Heart left ventricle (tissue), 16 donors: Measurements from ENCODE around the gene RUNX2. TPM values are rescaled to one million over a fixed set of nuclear protein-coding genes. Genes with fewer than 3 reads are reported as not detected.

Experiments
- ATAC-seq, 4 donors: fragments of 200-7000 bp; cut with Tn5 transposase; one replicate each; pipeline ENCODE4 v1.9.1; 2020 to 2022; ENCODE audit warnings: moderate library complexity in 4 of 4, mild to moderate bottlenecking in 3 of 4, moderate number of reproducible peaks in 1 of 4
- DNase-seq, 5 donors: peaks; one replicate each; pipeline ENCODE4 v3.0.0-alpha.2; 2020
- H3K27ac ChIP-seq, 12 donors: fragments of 200-600 bp; sonication (generic) in 4 of 12; one replicate each; pipeline versions ENCODE4 v1.5.0 to v1.8.0; 2016 to 2022; ENCODE audit warnings: mild to moderate bottlenecking in 2 of 12
- H3K27me3 ChIP-seq, 9 donors: fragments of 200-600 bp; sonication (generic) in 2 of 9; one replicate each; pipeline versions ENCODE4 v1.5.1 to v1.8.0; 2016 to 2022; ENCODE audit warnings: mild to moderate bottlenecking in 3 of 9
- H3K36me3 ChIP-seq, 9 donors: fragments of 200-600 bp; sonication (generic) in 2 of 9; one replicate each; pipeline versions ENCODE4 v1.5.0 to v1.8.0; 2018 to 2022; ENCODE audit warnings: mild to moderate bottlenecking in 2 of 9
- H3K4me1 ChIP-seq, 12 donors: fragments of 200-600 bp; sonication (generic) in 4 of 12; one replicate each; pipeline versions ENCODE4 v1.5.0 to v1.8.0; 2016 to 2022; ENCODE audit warnings: mild to moderate bottlenecking in 3 of 12
- H3K4me3 ChIP-seq, 12 donors: fragments of 200-600 bp; sonication (generic) in 4 of 12; one replicate each; pipeline versions ENCODE4 v1.5.0 to v1.8.0; 2017 to 2022; ENCODE audit warnings: mild to moderate bottlenecking in 9 of 12, moderate library complexity in 4 of 12
- H3K9me3 ChIP-seq, 12 donors: fragments of 200-600 bp; sonication (generic) in 4 of 12; one replicate each; pipeline versions ENCODE4 v1.5.0 to v1.8.0; 2016 to 2022; ENCODE audit warnings: mild to moderate bottlenecking in 1 of 12
- CTCF ChIP-seq, 12 donors: fragments of 200-600 bp; sonication (generic) in 4 of 12; IDR thresholded peaks; one replicate each; pipeline versions ENCODE4 v1.5.0 to v1.8.0; 2018 to 2022; ENCODE audit warnings: antibody characterized with exemption in 12 of 12, mild to moderate bottlenecking in 5 of 12
- POLR2A ChIP-seq, 2 donors: fragments of 450-650 bp; IDR thresholded peaks; one replicate each; pipeline ENCODE4 v1.6.1; 2017; ENCODE audit warnings: antibody characterized with exemption in 2 of 2, mild to moderate bottlenecking in 2 of 2, moderate library complexity in 2 of 2
- WGBS, 4 donors: extraction: QIAGEN DNeasy Blood & Tissue Kit in 2 of 4; methylation state at CpG; one replicate each; pipeline versions ENCODE4 v1.1.5 to v1.1.7; 2013 to 2018; 5-methylcytosine and 5-hydroxymethylcytosine counted together
- intact Hi-C, 10 donors: fragments of 100-400 bp; cut with DNase I; formaldehyde crosslinking; loops; one replicate each; pipeline versions ENCODE4 v1.11.1 to v1.14.2; 2022
- polyA plus RNA-seq, 2 donors: library from polyadenylated mRNA; stranded (reverse); fragments of 200-250 nt; gene quantifications; one replicate each; pipeline ENCODE4 v1.2.3, GENCODE V29; 2013
- total RNA-seq, 9 donors: library from RNA; depleted of rRNA in 2 of 9; stranded (reverse); fragments of >200 nt in 2 of 9; fragmentation: NEBNext Ultra II Directional in 3 of 9; extraction: Animal tissue kit (Norgen Biotek cat#: 25700) in 3 of 9; gene quantifications; one replicate each; pipeline versions ENCODE4 v1.1.0 to v1.2.4, GENCODE V29; 2016 to 2023
- donor health status: ischemic (EF 13 %, LVEDD 7.1; RV severe dilation, severe dysfunction).
- donor health status: healthy with polysubstance abuse.
- donor health status: DM: no; HTN: yes; CAD: no.
- donor health status: DM: no; HTN: no; CAD: no.
- donor health status: ischemic (EF 25% LVEDD 6.9; RV normal size, moderate dysfunction).
- donor health status: ischemic (EF 25% LVEDD 5.7; RV mildly dilated, moderate dysfunction).
- donor health status: healthy.
- donor health status: DM: yes; HTN: yes; CAD: no.
- donor health status: ischemic (EF 35%, LVEDD 5.7; RV mildly dilated, moderate dysfunction).
- donor health status: nonischemic (EF 11% LVEDD 7.7; RV severe dilation, severe dysfunction).
- donor health status: DM: yes; HTN: yes; CAD: no.
- donor health status: PGD.
- donor health status: ischemic (EF 29% LVEDD 5.4; RV normal size, mild dysfunction).
- donor health status: nonischemic (EF 23%, LVEDD 6.1; RV moderate dilation, normal function).

Gene RUNX2
- total and polyA plus RNA-seq, 11 donors = 0.37 to 3.1 (median 2.0) TPM

DNA sequence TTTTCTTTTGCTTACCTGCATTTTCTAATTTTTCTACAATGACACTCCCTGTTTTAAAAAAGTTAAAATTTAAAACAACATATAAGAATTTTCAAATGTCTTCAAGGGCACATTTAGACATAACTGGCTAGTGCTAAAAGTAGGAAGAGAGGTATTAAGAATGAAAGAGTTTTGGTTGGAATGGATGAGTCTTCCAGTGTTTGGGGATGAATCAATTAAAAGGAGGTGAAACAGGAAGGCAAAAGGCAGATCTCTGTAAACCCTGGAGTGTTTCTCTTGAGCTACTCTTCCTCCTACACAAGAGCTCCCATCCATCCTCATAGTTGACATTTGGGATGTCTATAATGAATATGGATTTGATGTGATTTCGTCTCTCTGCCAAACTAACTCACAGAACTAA lies 288.1 kb downstream of the RUNX2 start:
- no peak for DNase-seq
- Histone ChIP-seq H3K27ac (no peak overlapping the region), H3K4me3 (no peak overlapping the region), H3K4me1 (peaks cover 0 to 8% (median 0%) of the 10 kb centered on the region in 12 donors), H3K36me3 (no peaks in the 10 kb centered on the region), H3K9me3 (no peaks in the 10 kb centered on the region), H3K27me3 (no peaks in the 10 kb centered on the region)
- no peak for ATAC-seq
- intact Hi-C loops = no loop called here
- 91 to 100% (median 95%) methylated on average over 1 of the region's 1 CpG for WGBS, 4 donors
- no peak for TF ChIP-seq CTCF (IDR thresholded peaks at IDR 0.05)
- no peak for TF ChIP-seq POLR2A (IDR thresholded peaks at IDR 0.05)

- Histone ChIP-seq H3K4me3 (no peak overlapping the region), H3K36me3 (no peaks in the 10 kb centered on the region), H3K27me3 (no peaks in the 10 kb centered on the region), H3K4me1 (peaks cover 0 to 8% (median 0%) of the 10 kb centered on the region in 12 donors), H3K27ac (no peak overlapping the region), H3K9me3 (no peaks in the 10 kb centered on the region)
- DNase-seq (no peak), ATAC-seq (no peak)
- WGBS, 4 donors = 89 to 96% (median 92%) methylated on average over 3 of the region's 3 CpGs
- intact Hi-C loops = no loop called here
- TF ChIP-seq POLR2A (IDR thresholded peaks at IDR 0.05) (no peak), CTCF (IDR thresholded peaks at IDR 0.05) (no peak)
Measured at GRCh38 chr6:45617441-45617840, 289.3 kb downstream of the RUNX2 start.

DNA sequence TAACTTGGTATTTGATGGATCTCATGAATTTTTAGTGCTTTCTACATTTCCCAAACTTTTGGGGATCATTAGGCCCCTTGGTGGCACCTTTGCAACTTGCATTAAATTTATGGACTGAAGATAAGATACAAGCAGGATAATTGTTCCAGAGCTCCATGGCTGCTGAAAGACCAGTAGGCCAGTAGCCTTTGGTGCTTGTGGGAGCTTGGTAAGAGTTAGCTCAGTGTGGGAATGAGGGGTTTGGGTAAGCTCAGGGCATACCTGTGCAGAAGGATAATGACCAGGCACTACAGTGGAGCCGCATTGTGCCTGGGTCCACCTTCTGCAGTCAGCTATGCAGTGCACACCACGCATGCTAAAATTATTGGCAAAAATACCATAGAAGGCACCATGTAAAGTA lies 290.1 kb downstream of the RUNX2 start:
- H3K4me3 ChIP-seq = no peak overlapping the region
- H3K27ac ChIP-seq = no peak overlapping the region
- peaks cover 0 to 8% (median 0%) of the 10 kb centered on the region in 12 donors for H3K4me1 ChIP-seq
- WGBS, 4 donors = 96 to 100% (median 98%) methylated on average over 2 of the region's 2 CpGs
- intact Hi-C loops = no loop called here
- H3K27me3 ChIP-seq = no peaks in the 10 kb centered on the region
- no peaks in the 10 kb centered on the region for H3K9me3 ChIP-seq
- no peaks in the 10 kb centered on the region for H3K36me3 ChIP-seq
- DNase-seq = no peak
- no peak for ATAC-seq
- TF ChIP-seq CTCF (IDR thresholded peaks at IDR 0.05) (no peak), POLR2A (IDR thresholded peaks at IDR 0.05) (no peak)

DNA sequence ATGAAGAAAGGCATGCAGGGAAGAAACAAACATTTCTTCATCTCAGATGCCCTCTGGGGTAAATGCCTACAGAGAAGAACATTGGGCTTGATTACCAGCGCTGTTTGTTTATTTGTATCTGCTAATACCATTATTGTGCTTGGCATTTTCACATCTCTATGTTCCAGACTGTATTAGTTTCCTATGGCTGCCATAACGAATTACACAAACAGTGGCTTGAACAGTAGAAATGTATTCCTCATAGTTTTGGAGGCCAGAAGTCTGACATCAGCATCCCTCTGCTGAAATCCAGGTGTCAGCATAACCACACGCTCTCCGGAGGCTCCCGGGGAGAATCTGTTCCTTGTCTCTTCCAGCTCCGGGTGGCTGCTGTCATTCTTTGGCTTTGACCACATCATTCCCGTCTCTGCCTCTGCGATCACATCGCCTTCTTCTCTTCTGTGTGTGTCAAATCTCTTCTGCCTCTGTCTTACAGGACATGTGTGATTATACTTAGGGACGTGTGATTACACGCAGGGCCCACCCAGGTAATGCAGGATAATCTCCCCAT lies 291.2 kb downstream of the RUNX2 start:
- intact Hi-C loops = no loop called here
- DNase-seq (no peak), ATAC-seq (peak in 1 of 4 donors; percentile 32)
- H3K27me3 ChIP-seq = no peaks in the 10 kb centered on the region
- H3K9me3 ChIP-seq = no peaks in the 10 kb centered on the region
- no peaks in the 10 kb centered on the region for H3K36me3 ChIP-seq
- 80 to 90% (median 85%) methylated on average over 11 of the region's 11 CpGs for WGBS, 4 donors
- TF ChIP-seq CTCF (IDR thresholded peaks at IDR 0.05) (no peak), POLR2A (IDR thresholded peaks at IDR 0.05) (no peak)
- peaks cover 0 to 8% (median 0%) of the 10 kb centered on the region in 12 donors for H3K4me1 ChIP-seq
- no peak overlapping the region for H3K27ac ChIP-seq
- H3K4me3 ChIP-seq = no peak overlapping the region
